NCI-H774 (cell line): ENCODE data around the gene TCP11L1.

Experiments used
- DNase-seq: peaks from one replicate; lab custom pipeline; 2025; lab: John Stamatoyannopoulos, UW

TCP11L1 gene, protein sequence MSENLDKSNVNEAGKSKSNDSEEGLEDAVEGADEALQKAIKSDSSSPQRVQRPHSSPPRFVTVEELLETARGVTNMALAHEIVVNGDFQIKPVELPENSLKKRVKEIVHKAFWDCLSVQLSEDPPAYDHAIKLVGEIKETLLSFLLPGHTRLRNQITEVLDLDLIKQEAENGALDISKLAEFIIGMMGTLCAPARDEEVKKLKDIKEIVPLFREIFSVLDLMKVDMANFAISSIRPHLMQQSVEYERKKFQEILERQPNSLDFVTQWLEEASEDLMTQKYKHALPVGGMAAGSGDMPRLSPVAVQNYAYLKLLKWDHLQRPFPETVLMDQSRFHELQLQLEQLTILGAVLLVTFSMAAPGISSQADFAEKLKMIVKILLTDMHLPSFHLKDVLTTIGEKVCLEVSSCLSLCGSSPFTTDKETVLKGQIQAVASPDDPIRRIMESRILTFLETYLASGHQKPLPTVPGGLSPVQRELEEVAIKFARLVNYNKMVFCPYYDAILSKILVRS

DNA sequence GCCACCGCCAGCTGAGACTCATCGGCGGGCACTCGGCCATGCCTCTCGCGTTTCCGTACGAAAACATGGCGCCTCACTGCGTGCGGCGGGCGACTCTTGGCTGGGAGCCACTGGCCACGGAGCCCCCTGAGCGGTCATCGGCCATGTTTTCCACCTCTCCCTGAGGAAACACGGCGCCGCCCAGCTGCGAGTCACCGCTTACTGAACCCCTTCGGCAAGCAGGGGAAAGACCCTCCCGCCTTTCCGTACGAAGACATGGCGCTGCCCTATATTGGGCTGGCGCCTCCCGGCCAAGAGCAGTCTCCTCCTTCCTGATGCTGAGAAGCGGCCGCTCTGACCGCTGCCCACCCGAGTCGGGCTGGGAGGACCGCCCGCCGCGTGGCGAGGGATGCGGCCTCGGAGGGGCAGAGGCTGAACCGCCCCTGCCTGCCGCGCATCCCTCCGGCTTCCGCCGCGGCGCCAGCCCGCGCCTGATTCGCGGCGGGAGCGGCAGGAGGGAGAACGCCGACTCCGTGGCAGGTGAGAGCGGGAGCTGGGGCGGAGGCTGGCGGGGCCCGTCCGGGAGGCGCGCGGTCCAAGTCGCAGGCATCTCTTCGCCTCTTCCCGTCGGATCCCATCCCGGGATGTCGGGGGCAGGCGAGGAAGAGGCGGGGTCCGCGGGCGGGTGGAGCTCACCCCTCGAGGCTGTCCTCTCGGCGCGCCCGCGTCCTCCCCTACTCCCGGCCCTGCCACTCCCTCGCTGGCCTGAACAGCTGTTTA, at the start of gene TCP11L1:
Gene TCP11L1, plus strand, starts transcription at position 299 of the 759 bp plus-strand sequence. CDS start 4,202 bp downstream, outside the sequence.
- no peak for DNase-seq

DNA sequence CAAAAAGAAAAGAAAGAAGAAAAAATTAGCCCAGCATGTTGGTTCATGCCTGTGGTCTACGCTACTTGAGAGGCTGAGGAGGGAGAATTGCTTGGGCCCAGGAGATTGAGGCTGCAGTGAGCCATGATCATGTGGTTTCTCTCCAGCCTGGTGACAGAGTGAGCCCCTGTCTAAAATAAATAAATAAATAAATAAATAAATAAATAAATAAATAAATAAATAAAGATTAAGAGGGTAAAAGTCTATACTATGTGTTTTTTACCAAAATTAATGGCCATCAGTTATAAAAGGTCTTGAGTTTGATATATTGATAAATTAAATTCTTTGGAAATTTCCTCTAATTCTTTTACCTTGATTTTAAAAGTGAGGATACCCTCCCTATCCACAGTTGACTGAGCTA, 48.9 kb upstream of the TCP11L1 start:
- DNase-seq, result no peak

DNA sequence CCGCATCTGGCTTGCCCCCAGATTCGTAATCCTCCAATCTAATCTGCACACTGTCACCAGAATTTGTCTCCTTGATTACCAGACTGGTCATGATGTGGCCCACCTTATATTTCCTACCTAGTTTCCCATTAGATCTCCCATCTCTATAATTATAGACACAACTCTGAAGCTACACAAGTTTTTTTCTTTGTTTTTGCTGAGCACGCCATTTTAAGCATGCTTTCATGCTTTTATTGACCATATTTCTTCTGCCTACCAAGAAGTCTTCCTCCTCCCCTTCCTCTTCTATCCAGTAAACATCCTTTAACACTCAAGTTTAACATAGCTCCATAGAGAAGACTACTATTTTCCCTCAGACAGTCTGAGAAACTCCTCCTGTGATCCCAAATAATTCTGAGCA, 47.9 kb upstream of the TCP11L1 start:
- no peak for DNase-seq

DNA sequence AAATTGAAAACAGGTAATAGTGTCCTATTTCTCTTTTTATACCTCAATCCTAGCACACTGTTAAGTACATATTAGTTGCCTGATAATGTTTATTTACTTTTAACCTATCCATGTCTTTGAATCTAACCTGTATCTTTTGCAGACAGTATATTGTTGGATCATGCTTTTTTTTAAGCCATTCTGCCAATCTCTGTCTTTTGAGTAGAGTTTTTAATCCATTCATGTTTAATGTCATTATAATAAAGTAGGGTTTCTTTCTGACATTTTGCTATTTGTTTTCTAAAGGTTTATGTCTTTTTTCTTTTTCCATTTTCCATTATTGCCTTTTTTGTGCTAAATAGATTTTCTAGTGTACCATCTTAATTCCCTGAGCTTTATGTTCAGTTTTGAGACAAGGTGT, 47.5 kb upstream of the TCP11L1 start:
- DNase-seq, result no peak

DNA sequence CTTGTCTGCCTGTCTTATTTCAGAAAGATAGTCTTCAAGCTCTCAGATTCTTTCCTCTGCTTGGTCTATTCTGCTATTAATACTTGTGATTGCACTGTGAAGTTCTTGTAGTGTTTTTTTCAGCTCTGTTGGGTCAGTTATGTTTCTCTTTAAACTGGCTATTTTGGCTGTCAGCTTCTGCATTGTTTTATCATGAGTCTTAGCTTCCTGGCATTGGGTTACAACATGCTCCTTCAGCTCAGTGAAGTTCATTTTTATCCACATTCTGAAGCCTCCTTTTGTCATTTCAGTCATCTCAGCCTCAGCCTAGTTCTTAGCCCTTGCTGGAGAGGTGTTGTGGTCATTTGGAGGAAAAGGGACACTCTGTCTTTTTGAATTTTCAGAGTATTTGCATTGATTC, 39.2 kb upstream of the TCP11L1 start:
- DNase-seq, result no peak

DNA sequence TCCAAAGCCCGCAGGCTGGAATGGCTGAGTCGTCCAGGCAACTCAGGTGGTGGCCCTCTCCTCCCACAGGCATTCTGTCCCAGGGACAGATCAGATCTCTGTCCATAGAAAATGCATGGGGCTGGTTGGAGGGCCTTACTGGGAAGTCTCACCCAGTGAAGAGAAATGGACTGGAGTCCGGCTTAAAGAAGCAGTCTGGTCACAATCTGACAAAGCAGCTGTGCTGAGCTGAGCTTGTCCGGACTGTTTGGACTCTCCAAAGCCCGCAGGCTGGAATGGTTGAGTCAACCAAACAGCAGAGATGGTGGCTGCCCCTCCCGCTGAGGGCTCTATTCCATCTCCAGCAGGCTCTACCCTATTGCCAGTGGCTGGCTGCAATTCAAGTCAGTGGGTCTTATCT, 38.1 kb upstream of the TCP11L1 start:
- DNase-seq, result no peak

DNA sequence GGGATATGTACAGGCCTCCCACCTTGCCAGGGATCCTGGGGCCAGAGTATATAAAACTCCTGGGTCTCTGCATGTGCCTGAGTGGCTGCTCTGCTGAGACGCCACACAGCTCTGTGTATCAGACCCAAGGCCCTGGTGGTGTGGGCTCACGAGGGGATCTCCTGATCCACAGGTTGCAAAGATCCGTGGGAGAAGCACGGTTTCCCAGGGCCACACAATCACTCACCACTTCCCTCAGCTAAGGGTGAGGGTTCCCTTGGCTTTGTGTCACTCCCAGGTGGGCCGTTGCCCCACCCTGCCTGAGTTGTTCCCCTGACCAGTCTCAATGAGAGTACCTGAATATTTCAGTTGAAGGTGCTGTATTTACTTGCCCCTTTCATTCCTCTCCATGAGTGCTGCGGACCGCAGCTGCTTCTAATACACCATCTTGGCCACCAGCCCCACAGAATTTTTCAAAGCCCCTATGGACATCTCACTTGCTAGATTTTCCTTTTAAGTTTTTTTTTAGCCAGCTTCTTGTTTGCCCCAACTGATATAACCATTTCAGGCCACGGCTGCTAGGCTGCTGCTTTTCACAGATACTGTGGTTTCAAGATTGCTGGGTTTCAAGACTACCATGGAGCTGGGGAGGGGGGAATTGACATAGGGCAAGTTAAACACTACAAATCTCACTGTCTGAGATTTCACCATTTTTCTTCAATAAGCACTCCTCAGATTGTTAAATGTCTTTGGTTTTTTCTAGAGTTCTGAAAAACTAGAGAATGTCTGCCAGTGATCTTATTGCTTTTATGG, 37.4 kb upstream of the TCP11L1 start:
- DNase-seq, result no peak

DNA sequence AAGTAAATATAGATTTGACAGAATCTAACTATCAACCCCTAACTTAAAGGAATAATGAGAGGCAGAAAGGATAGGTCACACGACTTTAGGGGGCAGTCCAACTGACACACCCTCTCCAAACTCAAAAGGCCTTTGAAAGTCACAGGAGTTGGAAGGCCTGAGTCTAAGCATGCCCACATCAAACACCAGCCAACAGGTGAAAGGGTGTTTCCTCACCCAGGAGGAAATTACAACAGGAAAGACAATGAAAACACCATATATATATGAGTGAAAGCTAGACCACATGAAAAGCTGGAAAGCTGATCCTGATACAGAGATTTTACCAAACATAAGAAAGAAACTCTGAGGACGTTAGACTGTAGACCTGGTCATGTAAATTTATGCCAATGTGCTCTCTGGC, 34.2 kb upstream of the TCP11L1 start:
- no peak for DNase-seq

DNA sequence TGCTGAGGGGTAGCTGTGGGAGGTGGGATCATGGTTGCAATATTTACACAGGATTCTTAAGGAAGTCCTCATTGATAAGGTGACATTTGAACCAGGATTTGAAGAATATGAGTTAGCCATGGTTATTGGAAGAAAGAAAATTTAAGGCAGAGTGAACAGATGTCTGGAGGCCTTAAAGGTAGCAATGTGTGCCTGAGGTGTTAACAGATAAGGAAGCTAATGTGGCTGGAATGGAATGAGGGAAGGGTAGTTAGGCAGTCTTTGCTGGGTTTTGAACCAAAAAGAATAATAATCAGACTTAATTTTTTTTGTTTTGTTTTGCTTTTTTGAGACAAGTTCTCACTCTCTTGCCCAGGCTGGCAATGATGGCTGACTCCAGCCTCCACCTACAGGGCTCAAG, 33.4 kb upstream of the TCP11L1 start:
- no peak for DNase-seq

DNA sequence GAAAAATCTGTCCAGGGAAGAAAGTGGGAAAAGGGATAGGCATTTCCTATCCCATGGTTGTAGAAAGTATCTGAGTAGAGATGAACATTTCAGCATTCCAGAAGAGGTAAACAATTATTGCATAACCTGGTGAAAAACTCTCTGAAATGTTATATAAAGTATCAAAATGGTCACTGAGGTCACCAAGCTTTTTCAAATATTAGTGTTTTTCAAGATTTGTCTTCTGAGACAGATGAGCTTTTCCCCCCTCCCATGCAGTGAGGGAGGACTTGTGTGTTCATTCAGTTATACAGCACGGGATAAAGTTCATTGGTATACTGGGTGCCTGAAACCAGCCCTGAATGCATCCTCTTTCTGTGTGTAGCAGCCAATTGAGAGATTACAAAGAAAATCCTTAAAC, 25.6 kb upstream of the TCP11L1 start:
- DNase-seq, result no peak

DNA sequence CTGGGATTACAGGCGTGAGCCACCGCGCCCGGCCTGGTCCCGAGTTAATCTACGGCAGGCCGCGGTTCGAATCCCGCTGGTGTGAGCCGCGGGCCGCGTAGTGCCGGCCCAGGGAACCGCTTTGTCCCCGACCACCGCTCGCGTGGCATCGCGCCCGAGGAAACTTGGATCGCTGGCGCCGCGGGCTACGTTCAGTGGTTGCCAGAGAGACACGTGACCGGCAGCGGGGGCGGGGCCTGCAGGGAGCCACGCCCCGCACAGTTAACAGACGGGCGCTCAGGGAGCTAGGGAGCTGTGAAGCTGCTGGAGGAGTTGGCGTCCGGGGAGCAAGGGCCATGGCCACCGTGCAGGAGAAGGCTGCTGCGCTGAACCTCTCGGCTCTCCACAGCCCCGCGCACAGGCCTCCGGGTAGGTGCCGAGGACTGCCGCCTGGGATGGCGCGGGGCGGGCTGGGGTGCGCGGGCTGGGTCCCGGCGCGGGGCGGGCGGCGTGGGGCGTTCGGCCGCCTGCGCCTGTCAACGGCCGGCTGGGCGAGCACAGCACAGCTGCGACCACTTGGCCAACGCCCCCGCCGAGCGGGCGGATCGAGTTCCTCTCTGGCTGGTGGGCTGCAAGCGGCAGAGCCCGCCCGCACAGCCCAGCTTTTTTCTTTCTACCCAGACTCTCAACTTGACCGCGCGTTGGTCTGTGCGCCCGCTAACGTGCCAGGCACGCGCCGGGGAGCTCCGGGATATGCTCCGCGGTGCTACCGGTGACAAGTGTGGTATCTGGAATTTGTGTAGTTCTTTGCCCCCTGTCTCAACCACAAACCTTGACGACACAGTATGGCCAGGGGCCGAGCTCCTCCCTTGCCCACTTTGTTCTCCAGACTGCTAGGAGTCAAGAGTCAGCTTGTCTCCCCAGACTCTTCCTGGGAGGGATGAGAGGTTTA, 23.5 kb upstream of the TCP11L1 start, which contains the start of gene DEPDC7:
Gene DEPDC7, plus strand, starts transcription at position 258 of the 931 bp plus-strand sequence. Its CDS starts 78 bp downstream, at position 336.
- peak; percentile 44 for DNase-seq

DNA sequence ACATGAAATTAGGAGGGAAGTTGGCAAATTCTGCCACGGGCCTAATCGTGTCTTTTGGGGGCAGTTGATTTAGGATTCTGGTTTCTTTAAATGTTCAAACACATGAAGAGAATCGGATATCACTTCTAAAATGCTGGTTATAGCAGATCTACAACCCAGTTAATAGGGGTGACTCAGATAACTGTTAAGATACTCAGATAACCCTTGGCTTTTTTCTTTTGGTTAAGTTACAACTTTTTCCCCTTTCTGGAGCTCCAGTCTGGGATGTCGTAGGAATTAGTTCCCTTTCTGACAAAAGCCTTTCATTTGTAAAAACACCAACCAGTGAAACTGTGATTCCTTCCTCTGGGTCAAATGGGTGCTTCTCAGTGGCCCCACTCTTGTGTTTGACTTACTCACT, 22.7 kb upstream of the TCP11L1 start:
- no peak for DNase-seq

DNA sequence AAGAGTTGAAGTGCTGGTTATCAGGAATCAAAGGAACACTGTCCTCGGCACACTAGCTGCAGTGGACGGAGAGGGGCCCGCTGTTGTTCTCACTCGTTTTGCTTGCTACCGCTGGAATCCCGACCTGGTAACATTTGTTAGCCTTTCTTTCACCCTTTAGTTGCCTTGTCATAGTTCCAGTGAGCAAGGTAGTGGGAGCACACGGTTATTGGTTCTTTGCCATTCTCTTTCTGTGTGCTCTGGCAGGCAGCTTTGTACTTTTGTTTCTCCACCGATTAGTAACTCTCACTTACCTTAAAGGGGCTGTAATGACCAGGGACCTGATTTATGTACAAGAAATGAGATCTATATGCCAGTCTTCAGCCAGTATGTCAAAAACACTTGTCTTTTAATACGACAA, 21.9 kb upstream of the TCP11L1 start:
- DNase-seq, result no peak

DNA sequence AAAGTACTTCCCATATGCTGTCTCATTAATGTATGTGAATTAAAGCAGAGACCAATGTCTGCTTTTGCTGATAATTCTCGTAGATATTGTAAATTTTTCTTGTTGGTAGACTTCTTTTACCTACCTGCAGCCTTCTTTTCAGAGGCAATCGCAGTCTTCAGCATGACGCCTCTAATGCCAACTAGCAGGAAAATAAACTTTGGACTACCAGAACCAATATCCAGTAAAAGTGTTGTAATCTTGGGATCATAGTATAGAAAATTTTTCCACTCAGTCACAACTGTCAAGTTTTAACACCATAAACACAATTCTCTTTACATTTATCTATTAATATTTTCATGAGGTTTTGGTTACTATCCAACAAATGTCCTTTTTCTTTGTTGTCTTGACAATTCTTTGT, 21.4 kb upstream of the TCP11L1 start:
- no peak for DNase-seq

DNA sequence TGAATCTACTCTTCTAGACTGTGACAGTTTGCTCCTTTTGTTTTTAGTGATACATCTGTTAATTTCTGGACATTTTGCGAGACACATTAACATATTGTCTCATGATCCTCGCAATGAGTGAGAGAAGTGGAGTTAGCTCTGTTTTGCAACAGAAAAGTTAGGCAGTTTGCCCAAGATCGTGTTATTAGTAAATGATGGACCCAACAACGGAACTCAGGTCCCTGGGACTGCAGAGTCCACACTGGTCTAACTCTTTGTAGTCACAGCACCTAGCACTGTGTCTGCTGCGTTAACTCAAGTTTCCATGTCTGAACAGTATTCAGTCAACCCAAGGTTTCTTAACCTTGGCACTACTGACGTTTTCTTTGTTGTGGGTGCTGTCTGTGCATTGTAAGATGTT, 20.5 kb upstream of the TCP11L1 start:
- DNase-seq, result no peak

DNA sequence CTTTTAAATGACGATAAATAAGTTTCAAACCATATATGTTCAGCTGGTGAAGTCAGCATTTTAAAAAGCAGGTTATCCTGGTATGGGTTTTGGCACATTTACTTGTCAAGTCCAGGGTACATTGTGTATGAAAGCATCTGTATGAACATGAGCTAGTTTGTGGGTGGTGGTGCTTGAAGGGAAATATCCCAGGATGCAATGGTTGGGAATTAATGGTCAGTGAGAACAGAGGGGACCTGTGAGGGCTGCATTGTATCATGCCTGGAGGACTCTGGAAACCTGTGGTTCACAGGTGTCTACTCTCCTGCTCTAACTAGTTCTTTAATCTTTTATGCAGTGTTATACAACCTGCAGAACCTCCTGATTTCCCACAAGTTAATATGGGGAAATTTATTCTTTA, 17.9 kb upstream of the TCP11L1 start:
- no peak for DNase-seq

DNA sequence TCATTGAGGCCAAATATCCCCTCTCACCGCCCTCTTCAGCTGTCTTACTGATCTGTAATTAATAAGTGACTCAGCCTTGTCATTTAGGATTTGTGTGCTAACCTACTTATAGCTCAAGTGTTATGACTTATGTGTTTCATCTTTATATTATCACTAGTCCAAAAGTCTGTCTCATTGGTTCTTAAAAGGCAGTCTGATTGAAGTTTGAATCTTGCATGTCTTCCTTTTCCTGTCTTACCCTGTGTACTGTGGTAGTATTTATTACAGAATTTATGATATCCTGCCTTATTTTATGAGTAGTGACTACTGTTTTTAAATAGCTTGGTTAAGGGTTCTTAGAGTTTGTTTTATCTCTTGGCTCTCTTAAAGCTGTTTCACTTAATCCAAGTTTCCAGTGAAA, 17.4 kb upstream of the TCP11L1 start:
- DNase-seq, result no peak

DNA sequence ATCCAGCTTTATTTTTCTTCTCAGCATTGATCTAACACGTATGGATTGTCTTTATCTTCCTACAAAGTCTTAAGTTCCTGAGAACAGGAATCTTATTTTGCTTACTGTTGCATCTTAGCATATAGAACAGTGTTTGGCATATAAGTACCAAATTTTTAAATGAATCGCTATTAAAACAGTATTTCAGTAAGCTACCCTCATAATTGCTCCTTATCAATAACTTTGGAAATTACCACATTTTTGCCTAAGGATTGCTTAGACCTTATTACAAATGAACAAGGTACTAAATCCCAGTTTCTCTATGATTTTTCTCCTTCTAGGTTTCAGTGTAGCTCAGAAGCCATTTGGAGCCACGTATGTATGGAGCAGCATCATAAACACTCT, 14.0 kb upstream of the TCP11L1 start:
- DNase-seq, result no peak

DNA sequence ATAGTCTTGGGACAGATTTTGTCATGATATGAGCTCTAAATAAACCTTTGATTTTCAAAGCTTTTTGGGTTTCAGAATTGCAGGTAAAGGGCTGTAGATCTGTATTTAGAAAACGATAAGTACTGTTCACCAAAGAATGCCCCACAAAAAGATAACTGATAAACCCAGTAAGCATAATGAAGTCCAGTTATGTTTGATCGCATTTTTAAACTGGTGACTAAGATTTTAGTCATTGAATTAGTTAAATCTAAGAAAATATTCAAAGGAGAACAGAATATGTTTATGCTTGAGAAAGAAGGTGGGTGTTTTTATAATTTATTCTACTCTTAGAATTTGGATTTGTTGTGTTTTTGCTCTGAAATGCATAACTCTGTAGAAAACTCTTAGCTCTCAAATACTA, 12.1 kb upstream of the TCP11L1 start:
- no peak for DNase-seq

DNA sequence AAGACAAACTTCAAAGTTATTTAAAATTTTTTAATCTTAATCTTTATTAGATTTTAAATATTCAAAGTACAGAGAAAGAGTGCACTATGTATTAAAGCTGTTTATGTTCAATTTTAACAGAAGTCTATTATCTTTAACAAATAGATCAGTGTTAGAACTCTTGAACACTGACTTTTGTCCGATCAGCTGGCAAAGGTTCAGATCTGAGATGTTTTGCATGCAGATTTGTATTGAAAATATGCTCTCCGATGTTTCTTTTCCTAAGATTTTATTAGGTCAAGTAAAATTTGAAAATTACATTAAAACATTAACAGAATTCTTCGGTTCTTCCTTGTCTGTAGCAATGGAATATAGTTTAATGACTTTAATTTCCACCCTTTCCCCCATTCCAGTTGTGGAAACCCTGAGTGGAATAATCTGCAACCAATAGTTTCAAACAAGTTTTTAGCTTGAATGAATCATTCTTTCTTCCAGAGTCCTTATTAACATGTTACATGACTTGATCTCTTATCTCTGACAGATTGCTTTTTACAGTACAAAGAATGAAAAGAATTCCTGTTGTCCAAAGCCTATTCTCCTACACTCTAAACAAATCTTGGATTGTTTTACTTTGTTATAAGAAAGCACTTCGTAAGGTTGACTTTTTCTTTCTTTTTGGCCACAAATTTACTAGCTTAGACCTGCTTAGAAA, 11.4 kb upstream of the TCP11L1 start:
- DNase-seq, result no peak

DNA sequence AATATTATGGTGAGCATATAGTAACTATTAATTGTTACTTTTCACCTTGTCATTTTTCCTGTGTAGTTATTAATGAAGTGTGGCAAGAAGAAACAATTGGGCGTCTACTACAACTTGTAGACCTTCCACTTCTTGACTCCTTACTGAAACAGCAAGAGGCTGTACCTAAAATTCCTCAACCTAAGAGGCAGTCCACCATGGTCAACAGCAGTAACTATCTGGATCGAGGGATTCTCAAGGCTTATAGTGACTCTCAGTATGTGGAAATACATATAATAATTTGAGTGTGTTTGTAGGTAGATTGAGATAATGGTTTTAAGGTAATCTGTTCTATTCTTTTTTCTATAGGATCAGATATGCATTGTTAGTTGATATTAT, 10.8 kb upstream of the TCP11L1 start:
- DNase-seq, result no peak
